HL-60 (cell line): Measurements from ENCODE around the gene BOLA3.

Source experiments
- DNase-seq, 2 experiments: peaks; one replicate each; pipeline ENCODE4 v3.0.0-alpha.2; 2010 to 2020; ENCODE audit warnings: low read depth in 1 of 2, low spot score in 1 of 2
- H3K27ac ChIP-seq: fragments of 250-450 bp; sonication (Bioruptor Pico); replicated peaks from 2 replicates; pipeline ENCODE4 v1.5.1; 2020; ENCODE audit warnings: mild to moderate bottlenecking, moderate library complexity
- H3K27me3 ChIP-seq: fragments of 250-450 bp; sonication (Bioruptor Pico); 2 replicates; pipeline ENCODE4 v1.5.1; 2021; ENCODE audit warnings: mild to moderate bottlenecking, moderate library complexity; ENCODE audit not compliant: insufficient read depth, poor library complexity, severe bottlenecking
- H3K4me3 ChIP-seq: replicated peaks from 2 replicates; pipeline ENCODE4 v1.5.1; 2011; ENCODE audit warnings: mild to moderate bottlenecking, control low read depth, low read length; ENCODE audit not compliant: insufficient read depth
- GABPA ChIP-seq: IDR thresholded peaks from 2 replicates; pipeline ENCODE4 v1.6.1; 2012; ENCODE audit warnings: low read depth
- POLR2AphosphoS5 ChIP-seq: IDR thresholded peaks from 2 replicates; pipeline ENCODE4 v1.6.1; 2012; ENCODE audit warnings: low read depth
- REST ChIP-seq: IDR thresholded peaks from 2 replicates; pipeline ENCODE4 v1.6.1; 2012; ENCODE audit warnings: low read depth; ENCODE audit not compliant: insufficient replicate concordance
- SPI1 ChIP-seq: IDR thresholded peaks from 2 replicates; pipeline ENCODE4 v1.6.1; 2012; ENCODE audit warnings: low read depth, mild to moderate bottlenecking, borderline replicate concordance
- long read RNA-seq: library from polyadenylated mRNA; unstranded; transcript quantifications from one replicate; pipeline ENCODE4 v2.0.0, GENCODE V29; 2020
- TF ChIP-seq, protein P1 (sequence below): IDR thresholded peaks from one replicate; pipeline ENCODE4 v1.5.1; 2011; ENCODE audit warnings: low read length, control low read depth, inconsistent platforms; ENCODE audit not compliant: insufficient read depth

Gene BOLA3, protein sequence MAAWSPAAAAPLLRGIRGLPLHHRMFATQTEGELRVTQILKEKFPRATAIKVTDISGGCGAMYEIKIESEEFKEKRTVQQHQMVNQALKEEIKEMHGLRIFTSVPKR
- long read RNA-seq, partial matches to known transcripts: 0 of 5 reads
- long read RNA-seq, other reads (novel, unspliced or antisense): 0 of 5 reads

GRCh38 chr2:74147727-74148456 is at the start of gene BOLA3:
TSS of gene BOLA3 (minus strand) at chr2:74147912. CDS start at chr2:74147874, 38 bp downstream.
- TF ChIP-seq GABPA (0 out of 2 replicates have a peak, but pooled peaks have one; percentile 21), POLR2AphosphoS5 (peak; percentile 69; the same call in 1 of the 2 replicates), REST (peak; percentile 64), SPI1 (no peak)
- TF ChIP-seq, protein P1, sequence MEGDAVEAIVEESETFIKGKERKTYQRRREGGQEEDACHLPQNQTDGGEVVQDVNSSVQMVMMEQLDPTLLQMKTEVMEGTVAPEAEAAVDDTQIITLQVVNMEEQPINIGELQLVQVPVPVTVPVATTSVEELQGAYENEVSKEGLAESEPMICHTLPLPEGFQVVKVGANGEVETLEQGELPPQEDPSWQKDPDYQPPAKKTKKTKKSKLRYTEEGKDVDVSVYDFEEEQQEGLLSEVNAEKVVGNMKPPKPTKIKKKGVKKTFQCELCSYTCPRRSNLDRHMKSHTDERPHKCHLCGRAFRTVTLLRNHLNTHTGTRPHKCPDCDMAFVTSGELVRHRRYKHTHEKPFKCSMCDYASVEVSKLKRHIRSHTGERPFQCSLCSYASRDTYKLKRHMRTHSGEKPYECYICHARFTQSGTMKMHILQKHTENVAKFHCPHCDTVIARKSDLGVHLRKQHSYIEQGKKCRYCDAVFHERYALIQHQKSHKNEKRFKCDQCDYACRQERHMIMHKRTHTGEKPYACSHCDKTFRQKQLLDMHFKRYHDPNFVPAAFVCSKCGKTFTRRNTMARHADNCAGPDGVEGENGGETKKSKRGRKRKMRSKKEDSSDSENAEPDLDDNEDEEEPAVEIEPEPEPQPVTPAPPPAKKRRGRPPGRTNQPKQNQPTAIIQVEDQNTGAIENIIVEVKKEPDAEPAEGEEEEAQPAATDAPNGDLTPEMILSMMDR: peak; percentile 24
- DNase-seq: peak; percentile 61 to 84
- H3K4me3 ChIP-seq: peak within 1 kb of the TSS; percentile 53
- H3K27me3 ChIP-seq: no peaks in the 10 kb centered on the region
- peak within 1 kb of the TSS; percentile 73 for H3K27ac ChIP-seq

DNA sequence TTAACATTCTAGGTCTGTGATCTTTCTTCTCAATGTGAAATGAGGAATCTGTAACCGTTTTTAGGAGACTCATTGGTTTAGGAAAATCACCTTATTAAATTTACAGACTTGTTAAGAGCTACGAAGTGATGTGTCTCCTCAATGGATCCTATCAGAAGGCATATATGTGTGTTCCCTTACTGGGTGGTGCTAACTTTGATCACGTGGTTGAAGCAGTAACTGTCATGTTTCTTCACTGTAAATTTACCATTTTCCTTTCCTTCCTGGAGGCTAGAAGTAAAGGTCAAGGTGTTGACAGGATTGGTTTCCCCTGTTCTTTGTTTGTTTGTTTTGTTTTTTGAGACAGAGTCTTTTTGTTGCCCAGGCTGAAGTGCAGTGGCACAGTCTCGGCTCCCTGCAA is 49.3 kb upstream of the BOLA3 start:
- DNase-seq: no peak
- Histone ChIP-seq H3K27ac (no peak overlapping the region), H3K27me3 (no peaks in the 10 kb centered on the region), H3K4me3 (no peak overlapping the region)
- TF ChIP-seq SPI1: no peak
- no peak for TF ChIP-seq REST
- TF ChIP-seq GABPA: no peak
- no peak for TF ChIP-seq POLR2AphosphoS5
- TF ChIP-seq, protein P1: no peak

- Histone ChIP-seq H3K27me3 (no peaks in the 10 kb centered on the region), H3K4me3 (no peak overlapping the region), H3K27ac (no peak overlapping the region)
- DNase-seq: no peak
- TF ChIP-seq POLR2AphosphoS5 (no peak), GABPA (no peak)
These were observed 47.1 kb upstream of the BOLA3 start for GRCh38 chr2:74194799-74195198.

GRCh38 chr2:74191596-74192380 is 44.1 kb upstream of the BOLA3 start:
- no peak for DNase-seq
- TF ChIP-seq REST (no peak), SPI1 (no peak), POLR2AphosphoS5 (no peak), GABPA (no peak)
- TF ChIP-seq, protein P1: no peak
- no peak overlapping the region for H3K27ac ChIP-seq

More at GRCh38 chr2:74191596-74192380, 44.1 kb upstream of the BOLA3 start:
- Histone ChIP-seq H3K4me3 (no peak overlapping the region), H3K27me3 (no peaks in the 10 kb centered on the region)
